Brain microvascular endothelial cell (primary cell): Measurements from ENCODE around the gene CNRIP1.

Experiments used
- DNase-seq: peaks from one replicate; pipeline ENCODE4 v3.0.0-alpha.2; 2020
- H3K27ac ChIP-seq: fragments of 250-450 bp; sonication (Bioruptor Pico); 2 replicates; pipeline ENCODE4 v1.5.1; 2020; ENCODE audit warnings: mild to moderate bottlenecking, moderate library complexity
- H3K27me3 ChIP-seq: fragments of 250-450 bp; sonication (Bioruptor Pico); replicated peaks from 2 replicates; pipeline ENCODE4 v1.5.1; 2020; ENCODE audit warnings: mild to moderate bottlenecking
- H3K36me3 ChIP-seq: fragments of 250-450 bp; sonication (Bioruptor Pico); replicated peaks from 2 replicates; pipeline ENCODE4 v1.5.1; 2020; ENCODE audit warnings: mild to moderate bottlenecking
- H3K4me3 ChIP-seq: 2 replicates; pipeline ENCODE4 v1.5.1; 2011; ENCODE audit warnings: low read depth, mild to moderate bottlenecking, control low read depth, low read length, moderate library complexity
- in situ Hi-C: cut with HindIII; loops from 2 replicates; pipeline ENCODE4 v1.10.0; 2017; ENCODE audit warnings: low sequenced_read_pairs, low pct_ligation_motif_present
- TF ChIP-seq, protein P1 (sequence below): IDR thresholded peaks from 2 replicates; pipeline ENCODE4 v1.5.1; 2011; ENCODE audit warnings: low read depth, mild to moderate bottlenecking, moderate library complexity, low read length, control low read depth, inconsistent platforms; ENCODE audit errors: missing control alignments

The CNRIP1 gene

GRCh38 chr2:68274022-68274421 is 45.7 kb downstream of the CNRIP1 start:
- in situ Hi-C loops, result no loop called here

DNA sequence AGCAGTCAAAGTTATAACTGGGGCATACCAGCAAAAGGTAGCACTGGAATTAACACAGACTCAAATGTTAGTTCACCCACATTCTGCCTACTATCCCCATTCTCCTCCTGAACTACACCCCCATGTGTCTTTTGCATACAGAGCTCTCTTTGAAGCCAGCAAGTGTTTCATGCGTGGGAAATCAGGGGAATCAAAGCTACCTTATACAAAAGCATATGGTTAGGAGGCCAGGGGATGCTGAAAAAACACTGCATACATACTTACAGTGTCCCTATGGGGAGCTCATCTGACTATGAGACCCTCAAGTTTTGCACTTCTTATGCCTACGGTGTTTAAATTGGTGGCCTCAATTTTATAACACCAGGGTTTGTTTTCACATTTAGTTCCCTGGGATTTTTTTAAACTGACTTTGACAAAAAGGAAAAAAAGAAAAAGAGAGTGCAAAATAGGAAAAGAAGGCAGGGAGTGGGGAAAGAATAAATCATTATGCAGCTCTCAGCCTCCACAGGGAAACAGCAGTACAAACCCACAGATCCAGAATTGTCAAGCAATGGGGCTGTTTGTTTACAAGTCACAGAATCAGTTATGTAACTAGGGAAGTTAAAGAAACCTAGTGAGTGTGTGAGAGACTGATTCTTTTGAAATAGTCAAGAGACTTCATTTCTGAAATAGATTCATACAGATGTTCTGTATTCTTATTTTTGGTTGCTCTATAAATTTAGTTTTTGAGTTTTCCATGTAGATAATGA is 47.3 kb downstream of the CNRIP1 start:
- H3K27me3 ChIP-seq, result no peaks in the 10 kb centered on the region
- TF ChIP-seq, protein P1, sequence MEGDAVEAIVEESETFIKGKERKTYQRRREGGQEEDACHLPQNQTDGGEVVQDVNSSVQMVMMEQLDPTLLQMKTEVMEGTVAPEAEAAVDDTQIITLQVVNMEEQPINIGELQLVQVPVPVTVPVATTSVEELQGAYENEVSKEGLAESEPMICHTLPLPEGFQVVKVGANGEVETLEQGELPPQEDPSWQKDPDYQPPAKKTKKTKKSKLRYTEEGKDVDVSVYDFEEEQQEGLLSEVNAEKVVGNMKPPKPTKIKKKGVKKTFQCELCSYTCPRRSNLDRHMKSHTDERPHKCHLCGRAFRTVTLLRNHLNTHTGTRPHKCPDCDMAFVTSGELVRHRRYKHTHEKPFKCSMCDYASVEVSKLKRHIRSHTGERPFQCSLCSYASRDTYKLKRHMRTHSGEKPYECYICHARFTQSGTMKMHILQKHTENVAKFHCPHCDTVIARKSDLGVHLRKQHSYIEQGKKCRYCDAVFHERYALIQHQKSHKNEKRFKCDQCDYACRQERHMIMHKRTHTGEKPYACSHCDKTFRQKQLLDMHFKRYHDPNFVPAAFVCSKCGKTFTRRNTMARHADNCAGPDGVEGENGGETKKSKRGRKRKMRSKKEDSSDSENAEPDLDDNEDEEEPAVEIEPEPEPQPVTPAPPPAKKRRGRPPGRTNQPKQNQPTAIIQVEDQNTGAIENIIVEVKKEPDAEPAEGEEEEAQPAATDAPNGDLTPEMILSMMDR, result no peak
- in situ Hi-C loops, result no loop called here
- no peak overlapping the region for H3K27ac ChIP-seq
- no peaks in the 10 kb centered on the region for H3K36me3 ChIP-seq
- no peak overlapping the region for H3K4me3 ChIP-seq
- DNase-seq, result no peak

More at GRCh38 chr2:68274022-68274421, 45.7 kb downstream of the CNRIP1 start:
- no peak overlapping the region for H3K4me3 ChIP-seq
- H3K27me3 ChIP-seq, result no peaks in the 10 kb centered on the region
- DNase-seq, result no peak
- TF ChIP-seq, protein P1, result no peak
- H3K27ac ChIP-seq, result no peak overlapping the region
- no peaks in the 10 kb centered on the region for H3K36me3 ChIP-seq

GRCh38 chr2:68266655-68267054 is 53.1 kb downstream of the CNRIP1 start:
- no peaks in the 10 kb centered on the region for H3K27me3 ChIP-seq
- H3K4me3 ChIP-seq, result no peak overlapping the region
- no peak for DNase-seq
- no peaks in the 10 kb centered on the region for H3K36me3 ChIP-seq
- in situ Hi-C loops, result no loop called here
- TF ChIP-seq, protein P1, result no peak
- H3K27ac ChIP-seq, result no peak overlapping the region

GRCh38 chr2:68263632-68264031 is 56.1 kb downstream of the CNRIP1 start:
- in situ Hi-C loops, result no loop called here

DNA sequence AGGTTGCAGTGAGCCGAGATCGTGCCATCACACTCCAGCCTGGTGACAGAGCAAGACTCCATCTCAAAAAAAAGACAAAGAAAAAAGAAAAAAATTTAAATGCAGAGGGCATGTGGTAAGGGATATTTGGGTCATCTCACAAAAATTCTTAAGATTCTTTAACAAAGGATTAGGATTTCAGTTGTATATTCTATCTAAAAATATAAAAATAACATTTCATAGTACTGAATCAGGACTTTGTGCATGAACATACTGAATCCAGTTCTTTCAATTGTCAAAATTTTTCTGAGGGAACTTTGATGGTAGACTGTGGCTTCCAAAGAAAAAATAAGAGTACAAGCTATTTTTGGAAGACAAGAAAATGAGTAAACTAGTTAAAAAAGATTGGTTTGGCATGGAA is 60.9 kb downstream of the CNRIP1 start:
- H3K36me3 ChIP-seq, result no peaks in the 10 kb centered on the region
- no peaks in the 10 kb centered on the region for H3K27me3 ChIP-seq
- no peak overlapping the region for H3K27ac ChIP-seq
- no peak for DNase-seq
- H3K4me3 ChIP-seq, result no peak overlapping the region
- in situ Hi-C loops, result no loop called here
- TF ChIP-seq, protein P1, result no peak

More at GRCh38 chr2:68263632-68264031, 56.1 kb downstream of the CNRIP1 start:
- Histone ChIP-seq H3K27ac (no peak overlapping the region), H3K27me3 (no peaks in the 10 kb centered on the region), H3K36me3 (no peaks in the 10 kb centered on the region), H3K4me3 (no peak overlapping the region)
- DNase-seq, result no peak
- TF ChIP-seq, protein P1, result no peak

DNA sequence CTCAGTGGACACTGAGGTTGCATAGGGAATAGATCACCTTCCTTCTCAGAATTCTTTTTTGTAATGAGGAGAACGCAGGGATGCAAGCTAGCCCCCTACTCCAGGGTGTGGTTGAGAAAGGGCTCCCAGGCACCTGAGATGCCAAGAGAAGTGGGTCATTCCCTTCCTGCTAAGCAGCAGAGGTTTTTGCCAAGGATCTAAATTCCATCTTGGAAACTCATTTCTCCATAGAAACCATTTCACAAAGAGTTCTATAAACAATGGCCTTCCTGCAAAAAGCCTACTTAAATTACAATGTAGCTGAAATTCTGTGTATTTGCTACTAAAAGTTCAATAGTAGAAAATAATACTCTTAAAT is 63.7 kb downstream of the CNRIP1 start:
- Histone ChIP-seq H3K27me3 (no peaks in the 10 kb centered on the region), H3K36me3 (no peaks in the 10 kb centered on the region), H3K27ac (no peak overlapping the region), H3K4me3 (no peak overlapping the region)
- TF ChIP-seq, protein P1, result no peak
- no peak for DNase-seq
- in situ Hi-C loops, result no loop called here
